Colonic mucosa (tissue), 4 donors: ENCODE results near the gene TTC7B. TPM values are rescaled to one million over a fixed set of nuclear protein-coding genes. Genes with fewer than 3 reads are reported as not detected.

ENCODE experiments used
- DNase-seq: peaks from one replicate; pipeline ENCODE4 v3.0.0-alpha.2; 2020
- H3K27ac ChIP-seq: fragments of 200-600 bp; one replicate; pipeline ENCODE4 v1.8.0; 2021
- H3K27me3 ChIP-seq: fragments of 200-600 bp; one replicate; pipeline ENCODE4 v1.8.0; 2021
- H3K36me3 ChIP-seq: fragments of 200-600 bp; one replicate; pipeline ENCODE4 v1.8.0; 2021
- H3K4me1 ChIP-seq: fragments of 200-600 bp; one replicate; pipeline ENCODE4 v1.8.0; 2021; ENCODE audit warnings: mild to moderate bottlenecking
- H3K4me3 ChIP-seq: fragments of 200-600 bp; one replicate; pipeline ENCODE4 v1.8.0; 2021
- H3K9ac ChIP-seq, 2 donors: one replicate each; pipeline ENCODE4 v1.7.0; 2013; ENCODE audit warnings: control low read depth in 2 of 2, low read depth in 2 of 2, low read length in 2 of 2
- H3K9me3 ChIP-seq: fragments of 200-600 bp; one replicate; pipeline ENCODE4 v1.8.0; 2021
- intact Hi-C: fragments of 100-400 bp; cut with DNase I; formaldehyde crosslinking; loops from one replicate; pipeline ENCODE4 v1.14.1; 2022
- total RNA-seq, 2 donors: library from RNA; stranded (reverse); fragmentation: NEBNext Ultra II Directional in 1 of 2; extraction: Animal tissue kit (Norgen Biotek cat#: 25700) in 1 of 2; gene quantifications; one replicate each; pipeline ENCODE4 v1.2.1, GENCODE V29; 2021
- TF ChIP-seq, protein P1 (sequence below): fragments of 200-600 bp; IDR thresholded peaks from one replicate; pipeline ENCODE4 v1.8.0; 2022; ENCODE audit warnings: antibody characterized with exemption, mild to moderate bottlenecking
- donor health status: healthy.
- donor health status: DM: no; HTN: no; CAD: no.
- donor health status: DM: no; HTN: no; CAD: no.

The TTC7B gene
- total RNA-seq, 2 donors from 2014 or later, result 3.3 to 11.8 TPM

DNA sequence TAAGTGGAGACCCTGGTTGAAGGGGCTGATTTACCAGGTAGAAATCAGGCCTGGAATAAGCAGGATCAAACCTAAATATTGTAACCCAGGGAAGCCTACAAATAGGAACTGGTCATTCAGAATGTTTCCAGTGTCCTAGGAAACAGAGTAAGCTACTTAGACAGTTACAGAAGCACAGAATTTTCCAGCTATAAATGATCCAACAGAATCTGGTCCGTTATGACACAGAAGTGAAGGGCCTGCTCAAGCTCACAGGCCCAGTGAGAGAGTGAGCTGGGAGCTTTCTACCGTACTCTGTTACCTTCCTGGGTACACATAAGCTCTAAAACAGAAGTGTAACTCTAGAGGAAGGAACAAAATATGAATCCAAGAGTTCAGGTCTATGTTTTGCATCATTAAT, 119.1 kb downstream of the TTC7B start:
- Histone ChIP-seq H3K27ac (peak overlapping the region; percentile 38), H3K9me3 (no peaks in the 10 kb centered on the region)
- no peak for DNase-seq

DNA sequence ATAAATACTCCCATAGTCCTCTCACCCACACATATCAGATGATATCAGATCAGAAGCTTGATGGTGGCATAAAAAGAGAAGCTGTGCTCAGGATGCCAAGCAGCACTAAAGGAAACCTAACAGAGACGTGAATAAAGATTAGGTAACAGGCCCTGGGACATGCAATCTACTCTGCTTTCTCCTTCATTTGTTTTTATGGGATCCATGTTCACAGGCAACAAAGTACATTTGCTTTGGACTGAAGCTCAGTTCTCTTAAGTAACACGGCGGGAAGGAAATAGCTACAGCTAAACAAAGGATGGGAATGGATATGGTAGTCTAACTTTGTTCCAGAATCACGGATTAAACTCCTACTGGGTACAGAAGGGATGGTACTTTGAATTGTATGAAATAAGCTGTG, 119.5 kb downstream of the TTC7B start:
- no peaks in the 10 kb centered on the region for H3K27me3 ChIP-seq
- no peak for DNase-seq
- H3K9ac ChIP-seq, result peak overlapping the region in 1 of 2 donors; percentile 27
- H3K27ac ChIP-seq, result no peak overlapping the region
- H3K36me3 ChIP-seq, result no peaks in the 10 kb centered on the region
- H3K9me3 ChIP-seq, result no peaks in the 10 kb centered on the region
- TF ChIP-seq, protein P1, sequence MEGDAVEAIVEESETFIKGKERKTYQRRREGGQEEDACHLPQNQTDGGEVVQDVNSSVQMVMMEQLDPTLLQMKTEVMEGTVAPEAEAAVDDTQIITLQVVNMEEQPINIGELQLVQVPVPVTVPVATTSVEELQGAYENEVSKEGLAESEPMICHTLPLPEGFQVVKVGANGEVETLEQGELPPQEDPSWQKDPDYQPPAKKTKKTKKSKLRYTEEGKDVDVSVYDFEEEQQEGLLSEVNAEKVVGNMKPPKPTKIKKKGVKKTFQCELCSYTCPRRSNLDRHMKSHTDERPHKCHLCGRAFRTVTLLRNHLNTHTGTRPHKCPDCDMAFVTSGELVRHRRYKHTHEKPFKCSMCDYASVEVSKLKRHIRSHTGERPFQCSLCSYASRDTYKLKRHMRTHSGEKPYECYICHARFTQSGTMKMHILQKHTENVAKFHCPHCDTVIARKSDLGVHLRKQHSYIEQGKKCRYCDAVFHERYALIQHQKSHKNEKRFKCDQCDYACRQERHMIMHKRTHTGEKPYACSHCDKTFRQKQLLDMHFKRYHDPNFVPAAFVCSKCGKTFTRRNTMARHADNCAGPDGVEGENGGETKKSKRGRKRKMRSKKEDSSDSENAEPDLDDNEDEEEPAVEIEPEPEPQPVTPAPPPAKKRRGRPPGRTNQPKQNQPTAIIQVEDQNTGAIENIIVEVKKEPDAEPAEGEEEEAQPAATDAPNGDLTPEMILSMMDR, result no peak
- no peak overlapping the region for H3K4me3 ChIP-seq
- intact Hi-C loops, result loop anchor here (5.0 kb wide), 2 partner anchors 179 to 294 kb away; no protein-coding TSS in a partner anchor
- H3K4me1 ChIP-seq, result peaks cover 4% of the 10 kb centered on the region

More for the DNA sequence above, 119.1 kb downstream of the TTC7B start:
- H3K36me3 ChIP-seq, result no peaks in the 10 kb centered on the region
- H3K4me1 ChIP-seq, result peaks cover 4% of the 10 kb centered on the region
- no peak overlapping the region for H3K4me3 ChIP-seq
- TF ChIP-seq, protein P1, result no peak
- no peaks in the 10 kb centered on the region for H3K27me3 ChIP-seq
- H3K9ac ChIP-seq, result no peak overlapping the region
- intact Hi-C loops, result loop anchor here (5.0 kb wide), 2 partner anchors 180 to 295 kb away; no protein-coding TSS in a partner anchor

DNA sequence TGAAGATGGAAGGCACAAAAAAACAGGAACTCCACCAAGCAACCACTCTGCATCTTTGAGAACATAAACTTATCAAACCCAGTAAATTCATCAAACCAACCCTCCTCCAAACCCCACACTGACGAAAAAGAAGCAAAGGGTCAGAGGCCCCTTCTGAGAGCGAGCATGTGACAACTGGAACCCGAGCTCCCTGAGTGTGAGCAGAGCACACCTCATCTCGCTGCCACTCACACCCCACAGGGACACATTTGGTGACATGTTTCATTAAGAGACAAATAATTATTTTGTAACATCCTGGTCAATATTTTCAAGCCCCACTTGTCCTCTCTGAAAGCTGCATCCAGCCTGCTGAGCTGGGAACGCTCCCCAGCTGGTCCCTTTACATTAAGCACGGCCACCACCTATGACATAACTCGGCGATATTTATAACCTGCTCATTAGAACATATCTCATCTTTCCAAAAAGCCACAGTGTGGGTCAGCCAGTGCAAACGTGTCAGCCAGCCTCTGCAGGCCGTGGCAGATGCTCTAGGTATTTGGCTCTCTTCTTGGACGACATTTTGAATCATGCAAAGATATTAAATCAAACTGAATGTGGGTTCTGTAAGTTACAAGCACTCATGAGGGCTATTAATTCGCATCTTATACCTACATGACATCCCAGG, 120.1 kb downstream of the TTC7B start:
- Histone ChIP-seq H3K27ac (no peak overlapping the region), H3K9ac (no peak overlapping the region), H3K9me3 (no peaks in the 10 kb centered on the region), H3K4me3 (no peak overlapping the region), H3K27me3 (no peaks in the 10 kb centered on the region), H3K36me3 (no peaks in the 10 kb centered on the region), H3K4me1 (peaks cover 4% of the 10 kb centered on the region)
- no peak for DNase-seq
- intact Hi-C loops, result loop anchor here (5.0 kb wide), 2 partner anchors 179 to 294 kb away; no protein-coding TSS in a partner anchor
- TF ChIP-seq, protein P1, result no peak

DNA sequence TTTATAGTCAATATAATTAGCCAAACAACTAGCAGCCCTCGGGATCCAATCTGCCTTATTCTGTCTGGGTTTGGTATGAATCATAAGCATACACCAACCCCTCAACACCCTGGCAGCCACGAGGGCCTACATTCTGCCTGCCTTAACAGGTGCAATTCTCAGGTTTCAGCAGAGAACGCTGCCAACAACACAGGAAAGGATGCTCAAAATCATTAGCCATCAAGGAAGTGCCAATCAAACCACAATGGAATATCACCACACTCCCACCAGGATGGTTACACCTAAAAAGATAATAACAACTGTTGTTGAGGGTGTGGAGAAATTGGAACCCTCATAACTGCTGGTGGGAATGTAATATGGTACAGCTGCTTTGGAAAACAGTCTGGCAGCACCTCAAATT, 122.8 kb downstream of the TTC7B start:
- no peak overlapping the region for H3K4me3 ChIP-seq
- intact Hi-C loops, result no loop called here
- H3K9me3 ChIP-seq, result no peaks in the 10 kb centered on the region
- no peak overlapping the region for H3K27ac ChIP-seq
- peaks cover 4% of the 10 kb centered on the region for H3K4me1 ChIP-seq
- no peak for DNase-seq
- TF ChIP-seq, protein P1, result no peak
- H3K9ac ChIP-seq, result no peak overlapping the region
- no peaks in the 10 kb centered on the region for H3K36me3 ChIP-seq
- no peaks in the 10 kb centered on the region for H3K27me3 ChIP-seq

DNA sequence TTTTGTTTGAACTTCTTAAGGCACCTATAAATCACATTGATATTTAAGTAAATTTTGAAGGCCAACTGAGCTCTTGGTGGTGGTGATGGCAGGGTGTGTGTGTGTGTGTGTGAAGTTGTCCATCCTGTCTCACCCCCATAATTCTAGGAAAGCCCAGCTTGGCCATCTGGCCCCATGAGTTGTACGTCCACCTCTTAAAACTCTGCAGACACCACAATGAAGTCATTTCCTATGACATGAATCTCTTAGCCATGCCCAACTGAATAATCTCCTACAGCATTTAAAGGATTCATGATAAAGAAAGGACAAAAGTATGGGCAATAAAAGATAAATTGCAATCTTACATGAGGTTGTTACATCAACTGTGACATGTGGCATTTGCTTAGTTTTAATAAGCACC, 123.4 kb downstream of the TTC7B start:
- intact Hi-C loops, result no loop called here
- Histone ChIP-seq H3K36me3 (no peaks in the 10 kb centered on the region), H3K4me3 (no peak overlapping the region), H3K27me3 (no peaks in the 10 kb centered on the region), H3K9ac (no peak overlapping the region), H3K27ac (no peak overlapping the region), H3K4me1 (peaks cover 4% of the 10 kb centered on the region), H3K9me3 (no peaks in the 10 kb centered on the region)
- TF ChIP-seq, protein P1, result no peak
- no peak for DNase-seq
